Measurements from ENCODE around the gene NYAP1. TPM values are rescaled to one million over a fixed set of nuclear protein-coding genes. Genes with fewer than 3 reads are reported as not detected.

Gene NYAP1
- total RNA-seq, 1 donor from 2014 or later, result 1.2 TPM

Other genes with a start within 250 kb of the NYAP1 start
- not detected in 2 replicates for gene SPDYE3, start 176.2 kb upstream of the NYAP1 start, total RNA-seq
- gene PILRB, start 125.8 kb upstream of the NYAP1 start, total RNA-seq, result 14.3 and 14.5 TPM in 2 replicates
- gene PILRA, start 110.4 kb upstream of the NYAP1 start, total RNA-seq, result not detected in 2 replicates
- 0.65 and 3.8 TPM in 2 replicates for gene ZCWPW1, start 55.2 kb upstream of the NYAP1 start, total RNA-seq
- 26.5 and 34.1 TPM in 2 replicates for gene MEPCE, start 54.1 kb upstream of the NYAP1 start, total RNA-seq
- 78.6 and 127 TPM in 2 replicates for gene PPP1R35, start 47.4 kb upstream of the NYAP1 start, total RNA-seq
- 0.65 TPM in 1 of 2 replicates, not detected in the other for gene SPACDR, start 19.7 kb upstream of the NYAP1 start, total RNA-seq
- 36.6 and 45.4 TPM in 2 replicates for gene TSC22D4, start 4.7 kb upstream of the NYAP1 start, total RNA-seq
- 10.9 and 17.4 TPM in 2 replicates for gene AGFG2, start 55.3 kb downstream of the NYAP1 start, total RNA-seq
- 1.7 TPM in 1 of 2 replicates, not detected in the other for gene SAP25, start 90.0 kb downstream of the NYAP1 start, total RNA-seq
- gene LRCH4, start 102.2 kb downstream of the NYAP1 start, total RNA-seq, result 36.8 and 62.0 TPM in 2 replicates
- gene FBXO24, start 102.4 kb downstream of the NYAP1 start, total RNA-seq, result 0.80 and 1.0 TPM in 2 replicates
- gene PCOLCE, start 118.4 kb downstream of the NYAP1 start, total RNA-seq, result 1.4 and 4.4 TPM in 2 replicates
- gene MOSPD3, start 128.6 kb downstream of the NYAP1 start, total RNA-seq, result 12.1 and 17.0 TPM in 2 replicates
- 1.1 and 5.9 TPM in 2 replicates for gene TFR2, start 157.6 kb downstream of the NYAP1 start, total RNA-seq
- not detected in 2 replicates for gene ACTL6B, start 172.5 kb downstream of the NYAP1 start, total RNA-seq
- gene GNB2, start 189.8 kb downstream of the NYAP1 start, total RNA-seq, result 245 and 295 TPM in 2 replicates
- gene GIGYF1, start 210.3 kb downstream of the NYAP1 start, total RNA-seq, result 8.5 and 14.1 TPM in 2 replicates
- gene POP7, start 222.2 kb downstream of the NYAP1 start, total RNA-seq, result 42.7 and 79.3 TPM in 2 replicates
- gene EPO, start 236.5 kb downstream of the NYAP1 start, total RNA-seq, result not detected in 2 replicates
- gene ZAN, start 249.7 kb downstream of the NYAP1 start, total RNA-seq, result not detected in 2 replicates

Data from epithelial cell of proximal tubule (primary cell).